GM23248 (cell line): Measurements from ENCODE around the gene FCN2. TPM values are rescaled to one million over a fixed set of nuclear protein-coding genes. Genes with fewer than 3 reads are reported as not detected.

Source experiments
- DNase-seq: peaks from one replicate; pipeline ENCODE4 v3.0.0-alpha.2; 2015
- H2AFZ ChIP-seq: fragments of 200-600 bp; sonication (generic); 2 replicates; pipeline ENCODE4 v1.6.1; 2016; ENCODE audit warnings: antibody characterized with exemption
- H3F3A ChIP-seq: fragments of 200-600 bp; sonication (generic); 2 replicates; pipeline ENCODE4 v1.6.1; 2016; ENCODE audit warnings: mild to moderate bottlenecking, antibody characterized with exemption, mixed run types; ENCODE audit not compliant: insufficient read depth
- H3K27ac ChIP-seq: fragments of 200-600 bp; sonication (generic); 2 replicates; pipeline ENCODE4 v1.5.1; 2016; ENCODE audit warnings: mild to moderate bottlenecking
- H3K27me3 ChIP-seq: fragments of 200-600 bp; sonication (generic); replicated peaks from 2 replicates; pipeline ENCODE4 v1.6.1; 2016; ENCODE audit warnings: mild to moderate bottlenecking; ENCODE audit not compliant: insufficient read depth
- H3K36me3 ChIP-seq: fragments of 200-600 bp; sonication (generic); 2 replicates; pipeline ENCODE4 v1.6.1; 2016; ENCODE audit warnings: low read depth, mild to moderate bottlenecking
- H3K4me1 ChIP-seq: fragments of 200-600 bp; sonication (generic); 2 replicates; pipeline ENCODE4 v1.6.1; 2016; ENCODE audit warnings: mild to moderate bottlenecking; ENCODE audit not compliant: insufficient read depth
- H3K4me2 ChIP-seq: fragments of 200-600 bp; sonication (generic); one replicate; pipeline ENCODE4 v1.6.1; 2016; ENCODE audit warnings: mild to moderate bottlenecking; ENCODE audit not compliant: unreplicated experiment
- H3K4me3 ChIP-seq: fragments of 200-600 bp; sonication (generic); 2 replicates; pipeline ENCODE4 v1.5.1; 2016; ENCODE audit warnings: mild to moderate bottlenecking
- H3K79me2 ChIP-seq: fragments of 200-600 bp; sonication (generic); 2 replicates; pipeline ENCODE4 v1.6.1; 2016; ENCODE audit warnings: mild to moderate bottlenecking; ENCODE audit not compliant: insufficient read depth
- H3K9ac ChIP-seq: fragments of 200-600 bp; sonication (generic); 2 replicates; pipeline ENCODE4 v1.6.1; 2016; ENCODE audit warnings: mild to moderate bottlenecking
- H3K9me2 ChIP-seq: fragments of 200-600 bp; sonication (generic); 2 replicates; pipeline ENCODE4 v1.6.1; 2016; ENCODE audit warnings: mixed run types, mild to moderate bottlenecking, moderate library complexity; ENCODE audit not compliant: insufficient read depth
- H3K9me3 ChIP-seq: fragments of 200-600 bp; sonication (generic); one replicate; pipeline ENCODE4 v1.6.1; 2017; ENCODE audit warnings: low read depth
- H4K20me1 ChIP-seq: fragments of 200-600 bp; sonication (generic); 2 replicates; pipeline ENCODE4 v1.6.0; 2016; ENCODE audit not compliant: insufficient read depth
- EZH2 ChIP-seq: fragments of 200-600 bp; sonication (generic); IDR thresholded peaks from 2 replicates; pipeline ENCODE4 v1.6.1; 2018; ENCODE audit warnings: antibody characterized with exemption, mild to moderate bottlenecking; ENCODE audit not compliant: insufficient read depth, poor library complexity, severe bottlenecking
- EZH2phosphoT487 ChIP-seq: fragments of 200-600 bp; sonication (generic); IDR thresholded peaks from 2 replicates; pipeline ENCODE4 v1.6.1; 2018; ENCODE audit warnings: antibody characterized with exemption, moderate library complexity, mild to moderate bottlenecking, low read depth; ENCODE audit not compliant: insufficient read depth
- WGBS, 2 experiments: methylation state at CpG; one replicate each; pipeline ENCODE4 v1.1.6; 2015 to 2017; ENCODE audit warnings: low lambda C conversion rate in 2 of 2, low coverage in 1 of 2; ENCODE audit errors: missing lambda C conversion rate in 2 of 2; 5-methylcytosine and 5-hydroxymethylcytosine counted together
- in situ Hi-C: fragments of 300-500 bp; cut with MboI; formaldehyde crosslinking; loops from 2 replicates; pipeline ENCODE4 v1.15.0; 2020
- polyA plus RNA-seq: library from polyadenylated mRNA; unstranded; fragments of >200 nt; fragmentation: Nextera tagmentation; extraction: Ambion mirVana; gene quantifications from 2 replicates; pipeline ENCODE4 v1.2.1, GENCODE V29; 2016
- total RNA-seq: library from RNA; depleted of rRNA; stranded (reverse); fragments of >200 nt; shearing (Covaris generic); gene quantifications from 2 replicates; pipeline ENCODE4 v1.2.3, GENCODE V29; 2014

FCN2 gene
- total and polyA plus RNA-seq, 2 experiments from 2014 or later, result not detected

- peak; percentile 35 for DNase-seq
- Histone ChIP-seq H3F3A (peaks cover 37% of the 10 kb centered on the region), H4K20me1 (no peaks in the 10 kb centered on the region), H3K27ac (no peak overlapping the region), H2AFZ (no peak overlapping the region), H3K9me3 (no peaks in the 10 kb centered on the region), H3K9ac (no peak overlapping the region), H3K79me2 (no peaks in the 10 kb centered on the region), H3K4me3 (no peak overlapping the region), H3K27me3 (no peaks in the 10 kb centered on the region), H3K4me2 (no peak overlapping the region), H3K36me3 (no peaks in the 10 kb centered on the region), H3K4me1 (no peaks in the 10 kb centered on the region), H3K9me2 (no peaks in the 10 kb centered on the region)
- 20 to 21% methylated on average over 6 of the region's 6 CpGs for WGBS, 2 experiments
- in situ Hi-C loops, result no loop called here
- TF ChIP-seq EZH2, result no peak
- TF ChIP-seq EZH2phosphoT487, result no peak
These were observed 27.5 kb upstream of the FCN2 start for GRCh38 chr9:134852906-134853654.

DNA sequence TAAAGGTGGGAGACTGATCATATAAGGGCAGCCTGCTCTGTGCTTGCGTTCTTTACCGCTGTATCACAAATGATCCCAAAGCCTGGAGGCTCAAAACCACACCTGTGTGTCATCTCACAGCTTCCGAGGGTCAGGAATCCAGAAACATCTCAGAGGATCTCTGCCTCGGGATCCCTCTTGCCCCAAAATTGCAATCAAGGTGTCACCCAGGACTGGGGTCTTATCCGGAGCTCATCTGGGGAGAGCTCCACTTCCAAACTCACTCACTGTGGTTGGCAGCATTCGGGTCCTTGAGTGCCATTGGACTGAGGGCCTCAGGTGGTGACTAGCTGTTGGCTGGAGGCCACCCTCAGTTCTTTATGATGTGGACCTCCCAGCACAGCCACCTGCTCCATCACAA, 26.7 kb upstream of the FCN2 start:
- Histone ChIP-seq H3K9ac (no peak overlapping the region), H4K20me1 (no peaks in the 10 kb centered on the region), H3K27me3 (no peaks in the 10 kb centered on the region), H3K9me2 (no peaks in the 10 kb centered on the region), H3K4me3 (no peak overlapping the region), H3K4me1 (no peaks in the 10 kb centered on the region), H3F3A (peaks cover 33% of the 10 kb centered on the region), H3K79me2 (no peaks in the 10 kb centered on the region), H3K27ac (no peak overlapping the region), H3K9me3 (no peaks in the 10 kb centered on the region), H3K4me2 (no peak overlapping the region), H3K36me3 (no peaks in the 10 kb centered on the region), H2AFZ (no peak overlapping the region)
- in situ Hi-C loops, result no loop called here
- 72 to 73% methylated on average over 6 of the region's 6 CpGs for WGBS, 2 experiments
- DNase-seq, result no peak
- TF ChIP-seq EZH2, result no peak
- TF ChIP-seq EZH2phosphoT487, result no peak

DNA sequence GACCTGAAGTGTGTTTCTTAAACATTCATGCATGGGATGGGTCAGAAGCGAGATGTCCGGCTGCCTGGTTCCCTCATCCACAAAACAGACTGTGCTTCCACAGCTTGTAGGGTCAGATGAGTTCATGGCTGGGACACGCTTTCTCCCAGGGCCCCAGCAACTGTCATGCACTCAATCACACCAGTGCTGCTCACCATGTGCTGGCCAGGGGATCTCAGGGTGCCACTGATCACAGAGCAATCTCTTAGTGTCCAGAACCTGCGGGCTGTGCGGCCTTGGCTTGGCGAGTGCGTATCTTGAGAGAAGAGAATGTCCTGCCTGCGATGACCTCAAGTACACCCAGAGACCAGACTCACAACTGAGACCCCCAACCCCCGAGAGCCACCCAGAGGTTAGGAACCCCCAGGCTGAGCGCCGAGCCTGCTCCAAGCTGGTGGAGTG, 26.0 kb upstream of the FCN2 start:
- Histone ChIP-seq H3K9me2 (no peaks in the 10 kb centered on the region), H3K9ac (no peak overlapping the region), H3K79me2 (no peaks in the 10 kb centered on the region), H3K4me2 (no peak overlapping the region), H4K20me1 (no peaks in the 10 kb centered on the region), H3K27me3 (no peaks in the 10 kb centered on the region), H3F3A (peaks cover 33% of the 10 kb centered on the region), H2AFZ (no peak overlapping the region), H3K27ac (no peak overlapping the region), H3K9me3 (no peaks in the 10 kb centered on the region), H3K4me3 (no peak overlapping the region), H3K4me1 (no peaks in the 10 kb centered on the region), H3K36me3 (no peaks in the 10 kb centered on the region)
- in situ Hi-C loops, result no loop called here
- DNase-seq, result no peak
- TF ChIP-seq EZH2phosphoT487 (no peak), EZH2 (no peak)
- 67 to 71% methylated on average over 11 of the region's 11 CpGs for WGBS, 2 experiments

- no peak overlapping the region for H2AFZ ChIP-seq
- no peaks in the 10 kb centered on the region for H4K20me1 ChIP-seq
- 62 to 66% methylated on average over 18 of the region's 18 CpGs for WGBS, 2 experiments
- no peak overlapping the region for H3K4me3 ChIP-seq
- H3K9ac ChIP-seq, result no peak overlapping the region
- no peaks in the 10 kb centered on the region for H3K36me3 ChIP-seq
- in situ Hi-C loops, result no loop called here
- no peaks in the 10 kb centered on the region for H3K79me2 ChIP-seq
- H3K27me3 ChIP-seq, result no peaks in the 10 kb centered on the region
- no peaks in the 10 kb centered on the region for H3K9me3 ChIP-seq
- no peak overlapping the region for H3K27ac ChIP-seq
- no peak overlapping the region for H3K4me2 ChIP-seq
- H3K4me1 ChIP-seq, result no peaks in the 10 kb centered on the region
- no peaks in the 10 kb centered on the region for H3K9me2 ChIP-seq
- no peak for DNase-seq
- H3F3A ChIP-seq, result peaks cover 33% of the 10 kb centered on the region
- TF ChIP-seq EZH2phosphoT487 (no peak), EZH2 (no peak)
These were observed 25.2 kb upstream of the FCN2 start for GRCh38 chr9:134855231-134855899.
